Loucy (cell line): ENCODE data around the gene KIF16B.

Source experiments
- CTCF ChIP-seq: fragments of 200-600 bp; sonication (generic); conservative IDR thresholded peaks from 2 replicates; pipeline ENCODE4 v1.5.1; 2014; ENCODE audit warnings: mild to moderate bottlenecking, antibody characterized with exemption, low read length
- EZH2phosphoT487 ChIP-seq: fragments of 200-600 bp; IDR thresholded peaks from 2 replicates; pipeline ENCODE4 v1.6.1; 2018; ENCODE audit warnings: antibody characterized with exemption, mild to moderate bottlenecking, moderate library complexity, borderline replicate concordance

DNA sequence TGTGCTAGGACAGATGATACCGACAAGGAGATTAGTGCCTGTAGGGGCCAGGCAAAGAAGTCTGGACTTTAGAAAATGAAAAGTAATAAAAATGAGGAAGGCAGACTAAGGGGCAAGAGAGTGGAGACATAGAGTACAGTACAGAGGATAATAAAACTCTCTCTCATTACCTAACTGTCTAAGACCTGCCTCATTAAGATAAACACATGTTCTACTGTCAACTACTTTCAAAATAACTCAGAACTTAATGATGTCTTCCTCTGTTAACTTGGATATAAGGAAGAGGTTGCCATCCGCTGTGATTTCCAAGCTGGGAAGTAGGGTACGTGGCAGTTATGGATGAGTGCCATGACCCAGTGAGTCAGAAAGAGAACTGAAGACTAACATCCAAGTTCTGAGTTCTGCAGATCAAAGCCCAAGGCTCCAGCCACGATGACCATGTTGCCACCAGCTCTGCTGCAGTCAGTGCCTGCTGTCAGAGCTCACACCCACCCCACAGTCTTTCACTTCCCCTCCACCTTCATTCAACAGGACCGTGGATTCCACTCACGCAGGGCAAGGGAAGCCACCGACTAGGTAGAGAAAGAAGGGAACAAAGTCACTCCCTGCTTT is 81.8 kb downstream of the KIF16B start:
- TF ChIP-seq CTCF (no peak), EZH2phosphoT487 (no peak)
